ENCODE measurements around the gene NUDT14. TPM values are rescaled to one million over a fixed set of nuclear protein-coding genes. Genes with fewer than 3 reads are reported as not detected.

NUDT14 gene
- total RNA-seq, 2 donors from 2014 or later, result 4.1 to 23.6 TPM

DNA sequence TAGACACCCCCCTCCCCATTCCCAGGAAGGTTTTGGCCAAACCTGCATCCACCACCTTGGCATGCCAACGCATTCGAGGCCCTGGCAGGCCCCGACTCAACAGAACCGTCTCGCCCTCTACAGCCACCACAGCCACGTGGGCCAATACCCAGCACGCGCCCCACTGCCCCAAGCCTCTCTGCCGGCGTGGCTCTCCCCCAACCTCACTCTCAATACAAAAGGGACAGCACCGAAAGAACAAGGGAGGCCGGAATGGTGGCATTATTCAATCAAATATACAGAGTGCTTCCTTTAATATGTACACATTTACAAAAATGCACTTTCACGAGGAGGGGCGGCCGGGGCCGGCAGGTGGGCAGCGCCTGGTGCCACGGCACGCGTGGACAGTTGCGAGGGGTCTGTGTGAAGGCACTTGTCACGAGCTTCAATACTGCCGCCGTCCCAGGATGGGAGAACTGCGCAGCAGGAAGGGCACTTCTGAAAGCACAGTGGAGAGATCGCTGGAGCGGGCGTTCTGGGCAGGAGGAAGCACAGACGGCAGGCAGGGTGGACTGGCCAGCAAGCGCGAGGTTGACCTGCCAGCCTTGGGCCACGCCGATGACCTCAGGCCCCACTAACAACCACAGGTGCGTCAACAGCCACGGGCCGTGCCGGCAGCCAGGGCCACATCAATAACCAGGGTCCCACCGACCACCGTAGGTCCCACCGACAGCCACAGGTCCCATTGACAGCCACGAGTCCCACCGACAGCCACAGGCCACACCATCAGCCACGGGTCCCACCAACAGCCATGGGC, 39.4 kb downstream of the NUDT14 start:
- no peak for DNase-seq (ENCODE audit: low spot score)
- peaks cover 7% of the 10 kb centered on the region for H3K9me3 ChIP-seq
- TF ChIP-seq CTCF (IDR thresholded peaks at IDR 0.05), result no peak
- H3K4me3 ChIP-seq, result no peak overlapping the region
- H3K4me1 ChIP-seq (ENCODE audit: control insufficient read depth in 1 of 2, low read depth in 2 of 2), result no peaks in the 10 kb centered on the region
- no peak overlapping the region for H3K27ac ChIP-seq
- ATAC-seq (ENCODE audit: insufficient number of reproducible peaks, low FRiP score, low read depth), result no peak
- no peaks in the 10 kb centered on the region for H3K36me3 ChIP-seq
- no peaks in the 10 kb centered on the region for H3K27me3 ChIP-seq (replicated peaks; ENCODE audit: insufficient read depth)

DNA sequence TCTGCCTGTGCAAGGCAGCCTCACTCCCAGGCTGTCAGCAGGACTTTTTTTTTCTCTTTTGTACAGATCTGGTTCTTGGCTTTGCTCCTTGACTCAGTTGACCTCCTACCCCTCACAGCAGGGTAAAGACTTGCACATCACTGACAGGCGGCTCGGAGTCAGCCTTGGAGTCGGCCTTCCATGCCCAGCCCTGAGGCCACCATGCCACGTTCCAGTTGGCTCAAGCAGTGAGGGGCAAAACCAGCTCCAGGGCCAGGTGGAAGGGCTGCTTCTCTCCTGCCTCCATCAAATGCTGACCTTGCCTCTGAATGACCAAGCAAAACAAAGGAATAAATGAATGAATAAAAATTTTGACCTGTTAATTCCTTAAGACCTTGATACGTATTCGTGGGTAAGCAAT, 40.1 kb downstream of the NUDT14 start:
- Histone ChIP-seq H3K36me3 (no peaks in the 10 kb centered on the region), H3K4me3 (no peak overlapping the region), H3K9me3 (peaks cover 7% of the 10 kb centered on the region), H3K27me3 (replicated peaks; ENCODE audit: insufficient read depth) (no peaks in the 10 kb centered on the region), H3K4me1 (ENCODE audit: control insufficient read depth in 1 of 2, low read depth in 2 of 2) (no peaks in the 10 kb centered on the region), H3K27ac (no peak overlapping the region)
- ATAC-seq (ENCODE audit: insufficient number of reproducible peaks, low FRiP score, low read depth) (no peak), DNase-seq (ENCODE audit: low spot score) (no peak)
- TF ChIP-seq CTCF (IDR thresholded peaks at IDR 0.05), result no peak

- Histone ChIP-seq H3K27ac (no peak overlapping the region), H3K4me3 (no peak overlapping the region), H3K36me3 (no peaks in the 10 kb centered on the region), H3K9me3 (peaks cover 7% of the 10 kb centered on the region), H3K27me3 (replicated peaks; ENCODE audit: insufficient read depth) (no peaks in the 10 kb centered on the region), H3K4me1 (ENCODE audit: control insufficient read depth in 1 of 2, low read depth in 2 of 2) (no peaks in the 10 kb centered on the region)
- no peak for DNase-seq (ENCODE audit: low spot score)
- no peak for TF ChIP-seq CTCF (IDR thresholded peaks at IDR 0.05)
- no peak for ATAC-seq (ENCODE audit: insufficient number of reproducible peaks, low FRiP score, low read depth)
Measured at GRCh38 chr14:105140581-105140980, 40.5 kb downstream of the NUDT14 start.

DNA sequence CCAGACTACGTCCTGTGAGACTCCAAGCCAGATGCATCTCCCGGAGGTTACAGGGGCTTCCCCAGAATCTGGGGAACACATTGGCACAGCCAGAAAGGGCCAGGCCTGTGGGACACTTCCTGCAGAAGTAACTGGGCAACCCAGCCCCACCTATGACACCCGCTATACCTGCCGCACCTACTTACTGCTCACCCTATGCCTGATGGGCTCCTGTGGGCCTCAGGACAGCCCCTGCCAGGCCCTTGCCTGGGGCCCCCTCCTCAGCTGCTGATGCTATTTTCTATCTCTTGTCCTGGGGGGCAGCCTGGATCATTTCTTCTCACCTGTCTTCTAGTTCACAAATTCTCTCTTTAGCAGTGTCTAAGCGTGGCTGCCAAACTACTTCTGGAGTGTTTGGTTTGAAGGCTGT, 41.3 kb downstream of the NUDT14 start:
- ATAC-seq (ENCODE audit: insufficient number of reproducible peaks, low FRiP score, low read depth) (no peak), DNase-seq (ENCODE audit: low spot score) (no peak)
- no peak for TF ChIP-seq CTCF (IDR thresholded peaks at IDR 0.05)
- Histone ChIP-seq H3K27me3 (replicated peaks; ENCODE audit: insufficient read depth) (no peaks in the 10 kb centered on the region), H3K9me3 (peaks cover 7% of the 10 kb centered on the region), H3K36me3 (no peaks in the 10 kb centered on the region), H3K4me1 (ENCODE audit: control insufficient read depth in 1 of 2, low read depth in 2 of 2) (no peaks in the 10 kb centered on the region), H3K4me3 (no peak overlapping the region), H3K27ac (no peak overlapping the region)

- H3K27ac ChIP-seq, result no peak overlapping the region
- no peak for DNase-seq (ENCODE audit: low spot score)
- H3K4me1 ChIP-seq (ENCODE audit: control insufficient read depth in 1 of 2, low read depth in 2 of 2), result no peaks in the 10 kb centered on the region
- no peak for ATAC-seq (ENCODE audit: insufficient number of reproducible peaks, low FRiP score, low read depth)
- TF ChIP-seq CTCF (IDR thresholded peaks at IDR 0.05), result no peak
- H3K27me3 ChIP-seq (replicated peaks; ENCODE audit: insufficient read depth), result no peaks in the 10 kb centered on the region
- no peaks in the 10 kb centered on the region for H3K36me3 ChIP-seq
- H3K4me3 ChIP-seq, result no peak overlapping the region
- peaks cover 7% of the 10 kb centered on the region for H3K9me3 ChIP-seq
Measured at GRCh38 chr14:105139212-105139825, 41.8 kb downstream of the NUDT14 start.

Data from thoracic aorta (tissue), 2 donors.